Ovary (tissue), 9 donors: Measurements from ENCODE around the gene CDKL1. TPM values are rescaled to one million over a fixed set of nuclear protein-coding genes. Genes with fewer than 3 reads are reported as not detected.

ENCODE experiments used
- DNase-seq, 5 donors: peaks; one replicate each; pipeline ENCODE4 v3.0.0-alpha.2; 2019 to 2020
- H3K27ac ChIP-seq, 2 donors: fragments of 200-600 bp; one replicate each; pipeline versions ENCODE4 v1.5.1 to v1.8.0; 2019 to 2022
- H3K27me3 ChIP-seq: fragments of 200-600 bp; one replicate; pipeline ENCODE4 v1.8.0; 2022
- H3K36me3 ChIP-seq: fragments of 200-600 bp; sonication (generic); one replicate; pipeline ENCODE4 v1.5.1; 2019
- H3K4me1 ChIP-seq: one replicate; pipeline ENCODE4 v1.8.1; 2013; ENCODE audit warnings: mild to moderate bottlenecking, moderate library complexity; ENCODE audit not compliant: insufficient read depth
- H3K4me3 ChIP-seq: fragments of 200-600 bp; sonication (generic); one replicate; pipeline ENCODE4 v1.5.1; 2017
- H3K9me3 ChIP-seq, 2 donors: fragments of 200-600 bp in 1 of 2; sonication (generic) in 1 of 2; one replicate each; pipeline versions ENCODE4 v1.5.1 to v1.8.1; 2013 to 2019; ENCODE audit warnings: mild to moderate bottlenecking in 1 of 2, moderate library complexity in 1 of 2
- CTCF ChIP-seq, 3 donors: fragments of 450-650 bp in 2 of 3; fragments of 200-600 bp in 1 of 3; IDR thresholded peaks; one replicate each; pipeline versions ENCODE4 v1.5.1 to v1.8.0; 2016 to 2022; ENCODE audit warnings: antibody characterized with exemption in 3 of 3, mild to moderate bottlenecking in 1 of 3
- EP300 ChIP-seq: sonication (generic); formaldehyde crosslinking; IDR thresholded peaks from one replicate; pipeline ENCODE4 v1.6.1; 2017; ENCODE audit warnings: antibody characterized with exemption
- POLR2A ChIP-seq: fragments of 450-650 bp; IDR thresholded peaks from one replicate; pipeline ENCODE4 v1.6.1; 2017; ENCODE audit warnings: antibody characterized with exemption, mild to moderate bottlenecking, moderate library complexity
- WGBS, 3 donors: extraction: QIAGEN DNeasy Blood & Tissue Kit in 1 of 3; methylation state at CpG; one replicate each; pipeline versions ENCODE4 v1.1.5 to v1.1.7; 2013 to 2017; 5-methylcytosine and 5-hydroxymethylcytosine counted together
- intact Hi-C, 4 donors: fragments of 100-400 bp; cut with DNase I; formaldehyde crosslinking; loops; one replicate each; pipeline versions ENCODE4 v1.11.0 to v1.15.1; 2022 to 2023
- polyA plus RNA-seq, 2 donors: library from polyadenylated mRNA; stranded (reverse); fragments of 200-250 nt in 1 of 2; fragments of 350-450 nt in 1 of 2; fragmentation: Illumina TruSeq in 1 of 2; extraction: RNeasy Lipid Tissue Mini Kit (QIAGEN cat#74804) in 1 of 2; gene quantifications; one replicate each; pipeline ENCODE4 v1.2.3, GENCODE V29; 2013 to 2014
- total RNA-seq, 7 donors: library from RNA; depleted of rRNA in 2 of 7; stranded (reverse); fragments of >200 nt in 2 of 7; fragmentation: NEBNext Ultra II Directional in 3 of 7; extraction: Animal tissue kit (Norgen Biotek cat#: 25700) in 3 of 7; gene quantifications; one replicate each; pipeline versions ENCODE4 v1.1.0 to v1.2.4, GENCODE V29; 2016 to 2023
- donor health status: DM: no; HTN: no; CAD: no; lungs with moderate emphysema.
- donor health status: DM: no; HTN: no; CAD: no.
- donor health status: Bipolar disorder and iron deficiency.
- donor health status: DM: yes; HTN: yes; CAD: no.
- donor health status: DM: no; HTN: no; CAD: no.
- donor health status: DM: yes; HTN: yes; CAD: no.

Gene CDKL1
- total and polyA plus RNA-seq, 9 donors: 11.9 to 69.3 (median 33.1) TPM

GRCh38 chr14:50331596-50331995 is 65.1 kb downstream of the CDKL1 start:
- Histone ChIP-seq H3K9me3 (no peaks in the 10 kb centered on the region), H3K4me3 (no peak overlapping the region), H3K4me1 (peaks cover 22% of the 10 kb centered on the region), H3K27ac (no peak overlapping the region), H3K27me3 (no peaks in the 10 kb centered on the region), H3K36me3 (no peaks in the 10 kb centered on the region)
- DNase-seq: no peak
- TF ChIP-seq EP300: no peak
- no peak for TF ChIP-seq CTCF (IDR thresholded peaks at IDR 0.05)
- TF ChIP-seq POLR2A: no peak
- intact Hi-C loops: no loop called here

- Histone ChIP-seq H3K27ac (peak overlapping the region in 1 of 2 donors; percentile 57), H3K4me1 (no peaks in the 10 kb centered on the region), H3K9me3 (no peaks in the 10 kb centered on the region), H3K27me3 (no peaks in the 10 kb centered on the region), H3K36me3 (no peaks in the 10 kb centered on the region), H3K4me3 (peak overlapping the region; percentile 23)
- WGBS, 3 donors: 0 to 3% (median 2%) methylated on average over 9 of the region's 9 CpGs
- TF ChIP-seq CTCF (IDR thresholded peaks at IDR 0.05) (peak; percentile 60 to 82 (median 78)), POLR2A (no peak)
- intact Hi-C loops: loop anchor here (2.0 to 10.0 kb wide), 3 partner anchors 74 to 454 kb away; partner anchors contain the start of genes MAP4K5 (in 2 of the 4) and CDKL1 (in 1 of the 4)
- DNase-seq: peak in 4 of 5 donors; percentile 43 to 78 (median 60)
Observed at GRCh38 chr14:50321009-50321660, 75.5 kb downstream of the CDKL1 start.

- Histone ChIP-seq H3K4me3 (no peak overlapping the region), H3K4me1 (no peaks in the 10 kb centered on the region), H3K27ac (peak overlapping the region in 1 of 2 donors; percentile 57), H3K9me3 (no peaks in the 10 kb centered on the region), H3K36me3 (no peaks in the 10 kb centered on the region), H3K27me3 (no peaks in the 10 kb centered on the region)
- 16 to 27% (median 23%) methylated on average over 8 of the region's 8 CpGs for WGBS, 3 donors
- TF ChIP-seq CTCF (IDR thresholded peaks at IDR 0.05) (no peak), POLR2A (no peak)
- peak in 1 of 5 donors; percentile 34 for DNase-seq
- intact Hi-C loops: loop anchor here (2.0 to 10.0 kb wide), 3 partner anchors 75 to 455 kb away; partner anchors contain the start of genes MAP4K5 (in 2 of the 4) and CDKL1 (in 1 of the 4)
Observed at GRCh38 chr14:50320283-50320682, 76.4 kb downstream of the CDKL1 start.

GRCh38 chr14:50319721-50320120 is 77.0 kb downstream of the CDKL1 start:
- Histone ChIP-seq H3K27ac (peak overlapping the region in 1 of 2 donors; percentile 57), H3K4me3 (no peak overlapping the region), H3K27me3 (no peaks in the 10 kb centered on the region), H3K36me3 (no peaks in the 10 kb centered on the region), H3K9me3 (no peaks in the 10 kb centered on the region), H3K4me1 (no peaks in the 10 kb centered on the region)
- DNase-seq: no peak
- no peak for TF ChIP-seq CTCF (IDR thresholded peaks at IDR 0.05)
- no peak for TF ChIP-seq POLR2A
- no peak for TF ChIP-seq EP300
- intact Hi-C loops: loop anchor here (2.0 to 10.0 kb wide), 3 partner anchors 75 to 455 kb away; partner anchors contain the start of genes MAP4K5 (in 4 of the 4) and CDKL1 (in 1 of the 4)
- 87 to 93% (median 92%) methylated on average over 2 of the region's 2 CpGs for WGBS, 3 donors
